ENCODE measurements around the gene SPACA4.
"Not testable (repeated sequence)": the region's sequence is repeated elsewhere in the genome, so short reads cannot be mapped to it uniquely, and the experiment has no call there.

SPACA4 gene

GRCh38 chr19:48606463-48607358, at the start of gene SPACA4:
Gene SPACA4, plus strand, starts transcription at chr19:48606742. Its CDS starts 237 bp downstream, at chr19:48606979.
- DNase-seq (ENCODE audit: low read depth): no peak

- DNase-seq (ENCODE audit: low read depth): no peak
These were observed 49.7 kb upstream of the SPACA4 start for GRCh38 chr19:48556825-48557224.

DNA sequence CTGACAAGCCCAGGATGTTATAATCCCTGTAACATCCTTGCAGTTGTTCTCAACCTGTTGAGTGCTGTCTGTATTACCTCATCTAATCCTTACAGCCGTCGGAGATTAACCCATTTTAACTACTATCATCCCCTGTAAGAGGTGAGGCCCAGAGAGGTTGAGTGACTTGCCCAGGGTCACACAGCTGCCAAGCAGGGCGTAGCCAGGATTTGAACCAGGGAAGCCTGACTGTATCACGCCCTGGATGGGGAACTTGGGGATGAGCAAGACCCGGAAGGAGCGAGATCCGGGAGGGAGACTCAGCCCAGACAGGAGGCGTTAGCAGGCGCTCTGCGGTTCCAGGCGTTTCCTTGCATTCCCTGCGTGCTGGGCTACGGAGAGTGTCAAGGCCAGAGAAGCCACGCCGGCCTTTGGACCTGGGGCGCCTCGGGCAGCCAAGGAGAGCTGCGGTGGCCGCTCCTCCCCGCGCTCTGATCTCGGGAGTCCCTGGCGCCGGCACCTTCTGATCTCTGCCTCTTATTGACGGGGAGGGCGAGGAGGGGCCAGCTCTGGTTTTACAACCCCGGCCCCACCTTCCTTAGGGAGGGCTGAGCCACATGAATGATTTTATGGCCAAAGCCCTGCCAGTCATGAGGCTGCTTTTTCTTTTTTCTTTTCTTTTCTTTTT, 48.4 kb upstream of the SPACA4 start:
- DNase-seq (ENCODE audit: low read depth): no peak

GRCh38 chr19:48560095-48560530, 46.4 kb upstream of the SPACA4 start:
- no peak for DNase-seq (ENCODE audit: low read depth)

- no peak for DNase-seq (ENCODE audit: low read depth)
These were observed 45.1 kb upstream of the SPACA4 start for GRCh38 chr19:48561412-48561811.

DNA sequence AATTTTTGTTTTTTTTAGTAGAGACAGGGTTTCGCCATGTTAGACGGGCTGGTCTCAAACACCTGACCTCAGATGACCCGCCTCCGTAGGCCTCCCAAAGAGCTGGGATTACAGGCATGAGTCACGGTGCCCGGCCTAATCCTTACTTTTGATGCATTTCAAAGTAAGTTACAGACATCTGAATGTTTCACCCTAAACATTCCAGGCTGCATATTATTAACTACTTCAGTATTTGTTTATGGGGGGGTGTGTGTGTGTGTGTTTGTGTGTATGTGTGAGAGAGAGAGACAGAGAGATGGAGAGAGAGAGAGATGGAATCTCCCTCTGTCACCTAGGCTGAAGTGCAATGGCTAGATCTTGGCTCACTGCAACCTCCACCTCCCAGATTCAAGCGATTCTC, 41.5 kb upstream of the SPACA4 start:
- no peak for DNase-seq (ENCODE audit: low read depth)

DNA sequence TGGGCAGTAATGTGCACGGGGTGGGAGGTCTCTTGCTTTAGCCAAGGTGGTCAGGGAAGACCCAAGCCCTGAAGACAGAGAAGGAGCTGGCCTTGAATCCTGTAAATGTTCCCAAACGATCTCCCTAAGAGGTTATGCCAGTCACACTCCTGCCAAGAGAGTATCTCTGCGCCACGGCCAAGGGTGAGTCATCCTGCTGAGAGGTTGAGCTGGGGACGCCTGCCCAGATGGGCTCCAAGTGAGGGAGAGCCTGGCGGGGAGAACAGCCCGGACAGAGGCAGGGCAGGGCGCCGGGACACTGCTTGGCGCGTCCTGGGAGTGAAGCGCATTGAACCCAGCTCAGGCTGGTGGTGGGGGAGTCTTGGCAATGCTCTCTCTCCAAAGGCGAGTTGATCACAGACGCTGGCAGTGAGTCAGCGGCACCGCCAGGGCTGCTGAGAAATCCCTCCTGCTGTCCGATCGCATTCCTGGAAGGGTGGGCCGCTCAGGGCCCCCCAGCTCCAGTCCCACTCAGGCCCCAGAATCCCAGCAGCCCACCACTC, 38.1 kb upstream of the SPACA4 start:
- no peak for DNase-seq (ENCODE audit: low read depth)

GRCh38 chr19:48569814-48570213, 36.7 kb upstream of the SPACA4 start:
- no peak for DNase-seq (ENCODE audit: low read depth)

DNA sequence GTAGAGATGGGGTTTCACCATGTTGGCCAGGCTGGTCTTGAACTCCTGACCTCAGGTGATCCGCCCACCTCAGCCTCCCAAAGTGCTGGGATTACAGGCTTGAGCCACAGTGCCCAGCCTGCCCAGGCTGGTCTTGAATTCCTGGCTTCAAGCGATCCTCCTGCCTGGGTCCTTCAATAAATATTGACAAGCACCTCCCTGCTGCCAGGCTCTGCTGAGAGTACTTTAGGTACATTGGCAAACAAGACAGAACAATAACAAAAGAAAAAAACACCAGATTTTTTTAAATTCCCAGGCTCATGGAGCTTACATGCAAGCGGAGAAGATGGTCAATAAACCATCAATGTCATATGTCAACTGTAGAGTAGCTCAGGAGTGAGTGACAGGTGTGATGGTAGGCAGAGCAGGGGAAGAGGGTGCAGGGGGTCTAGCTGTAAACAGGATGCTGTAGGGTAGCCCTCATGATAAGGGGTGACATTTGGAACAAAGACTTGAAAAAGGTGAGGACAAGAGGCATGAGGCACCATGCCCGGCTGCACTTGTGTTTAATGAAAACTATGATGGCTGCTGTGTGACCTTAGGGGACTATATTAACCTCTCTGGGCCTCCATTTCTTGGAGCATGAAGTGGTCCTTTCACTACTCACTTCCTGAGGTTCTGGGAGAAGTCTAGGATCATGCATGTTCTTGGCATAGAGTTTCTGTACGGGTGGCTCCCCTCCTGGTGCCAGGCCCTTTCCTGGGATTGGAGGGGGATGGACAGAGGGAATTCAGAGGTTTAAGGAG, 35.0 kb upstream of the SPACA4 start:
- no peak for DNase-seq (ENCODE audit: low read depth)

GRCh38 chr19:48573163-48573505, 33.4 kb upstream of the SPACA4 start:
- DNase-seq (ENCODE audit: low read depth): no peak

DNA sequence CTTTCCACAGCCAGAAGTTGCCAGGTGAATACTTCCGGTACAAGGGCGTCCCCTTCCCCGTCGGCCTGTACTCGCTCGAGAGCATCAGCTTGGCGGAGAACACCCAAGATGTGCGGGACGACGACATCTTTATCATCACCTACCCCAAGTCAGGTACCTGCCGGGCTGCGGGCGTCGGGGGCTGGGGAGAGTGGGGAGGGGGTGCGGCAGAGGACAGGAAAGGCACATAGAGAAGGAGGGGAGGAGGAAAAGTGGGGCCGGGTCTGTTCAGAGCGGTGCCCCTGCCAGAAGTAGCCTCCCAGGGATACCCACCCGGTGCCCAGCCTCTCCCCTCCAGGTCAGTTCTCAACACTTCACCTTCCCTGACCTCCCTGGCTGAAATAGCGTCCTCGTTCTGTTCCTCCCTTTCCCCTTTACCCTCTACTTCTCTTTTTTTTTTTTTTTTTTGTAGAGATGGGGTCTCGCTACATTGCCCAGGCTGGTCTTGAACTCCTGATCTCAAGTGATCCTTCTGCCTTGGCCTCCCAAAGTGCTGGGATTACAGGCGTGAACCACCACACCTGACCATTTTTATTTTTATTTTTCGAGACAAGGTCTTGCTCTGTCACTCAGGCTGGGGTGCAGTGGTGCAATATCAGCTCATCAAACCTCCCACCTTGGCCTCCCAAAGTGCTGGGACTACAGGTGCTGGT, 30.5 kb upstream of the SPACA4 start:
- DNase-seq (ENCODE audit: low read depth): no peak

GRCh38 chr19:48577908-48578307, 28.6 kb upstream of the SPACA4 start:
- not testable (repeated sequence) for DNase-seq (ENCODE audit: low read depth)

DNA sequence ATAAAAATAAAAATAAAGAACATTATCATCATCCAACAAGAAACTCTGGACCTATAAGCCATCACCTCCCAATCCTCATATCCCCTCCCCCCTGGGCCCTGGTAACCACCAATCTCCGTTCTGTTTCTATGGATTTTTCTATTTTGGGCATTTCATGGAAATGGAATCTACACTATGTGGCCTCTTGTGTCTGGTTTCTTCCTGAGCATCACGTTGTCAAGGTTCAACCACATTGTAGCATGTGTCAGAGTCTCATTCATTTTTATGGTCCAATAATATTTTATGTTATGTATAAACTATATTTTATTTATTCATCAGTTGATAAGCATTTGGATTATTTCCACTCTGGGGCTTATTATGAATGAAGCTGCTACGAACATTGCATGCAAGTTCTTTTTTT, 27.7 kb upstream of the SPACA4 start:
- no peak for DNase-seq (ENCODE audit: low read depth)

DNA sequence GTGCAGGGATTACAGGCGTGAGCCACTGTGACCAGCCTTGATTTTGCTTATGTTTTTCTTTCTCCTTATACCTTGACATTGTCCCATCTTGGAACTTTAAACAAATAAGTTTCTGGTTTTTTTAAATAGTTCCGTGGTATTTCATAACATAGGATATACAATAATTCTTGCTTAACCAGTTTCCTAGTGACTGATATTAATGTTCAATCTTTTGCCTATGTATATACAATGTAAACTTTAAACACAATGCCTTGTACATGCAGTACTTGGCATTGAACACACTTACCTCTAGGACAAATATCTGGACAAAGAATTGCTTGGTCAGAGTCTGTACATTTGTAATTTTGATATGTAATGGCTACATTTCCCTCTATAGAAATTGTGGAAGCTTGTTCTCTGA, 24.4 kb upstream of the SPACA4 start:
- no peak for DNase-seq (ENCODE audit: low read depth)

DNA sequence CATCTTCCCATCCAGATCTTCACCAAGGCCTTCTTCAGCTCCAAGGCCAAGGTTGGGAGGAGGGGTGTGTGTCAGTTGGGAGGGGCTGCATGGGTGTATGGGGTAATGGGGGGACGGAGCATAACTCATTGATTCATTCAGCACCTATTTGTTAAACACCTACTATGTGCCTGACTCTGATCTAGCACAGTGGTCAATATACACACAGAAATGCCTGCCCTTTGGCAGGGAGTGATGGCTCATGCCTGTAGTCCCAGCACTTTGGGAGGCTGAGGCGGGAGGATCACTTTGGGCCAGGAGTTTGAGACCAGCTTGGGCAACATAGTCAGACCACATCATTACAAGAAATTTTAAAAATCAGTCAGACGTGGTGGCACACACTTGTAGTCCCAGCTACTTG, 19.2 kb upstream of the SPACA4 start:
- no peak for DNase-seq (ENCODE audit: low read depth)

DNA sequence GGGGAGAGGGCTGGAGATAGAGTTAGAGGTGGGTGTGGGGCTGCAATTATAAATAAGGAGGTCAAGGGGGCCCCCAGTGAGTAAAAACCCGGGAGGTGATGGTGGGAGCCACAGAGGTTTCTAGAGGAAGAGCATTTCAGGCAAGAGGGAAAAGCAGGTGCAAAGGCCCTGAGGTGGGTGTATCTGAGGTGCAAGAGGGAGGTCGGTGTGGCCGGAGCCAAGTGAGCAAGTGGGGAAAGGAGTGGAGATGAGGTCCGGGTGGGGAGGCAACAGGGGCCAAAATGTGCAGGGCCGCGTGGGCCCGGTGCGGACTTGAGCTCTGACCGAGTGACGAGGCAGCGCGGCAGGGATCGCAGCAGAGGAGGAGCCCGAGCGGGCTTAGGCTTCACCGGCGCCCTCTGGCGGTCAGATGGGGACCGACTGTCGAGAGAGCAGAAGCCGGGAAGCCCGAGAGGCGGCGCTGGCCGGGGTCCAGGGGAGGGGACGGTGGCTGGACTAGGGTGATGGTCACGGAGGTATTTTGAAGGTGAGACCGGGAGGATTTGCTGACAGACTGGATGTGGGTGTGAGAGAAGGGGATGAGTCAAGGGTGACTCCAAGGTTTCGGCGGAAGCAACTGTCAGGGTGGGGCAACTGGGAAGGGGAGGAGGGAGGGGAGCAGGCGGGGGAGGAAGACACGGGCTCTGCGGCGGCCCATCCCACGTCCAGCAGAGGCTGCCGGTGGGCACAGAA, 17.7 kb upstream of the SPACA4 start:
- DNase-seq (ENCODE audit: low read depth): peak; percentile 82

DNA sequence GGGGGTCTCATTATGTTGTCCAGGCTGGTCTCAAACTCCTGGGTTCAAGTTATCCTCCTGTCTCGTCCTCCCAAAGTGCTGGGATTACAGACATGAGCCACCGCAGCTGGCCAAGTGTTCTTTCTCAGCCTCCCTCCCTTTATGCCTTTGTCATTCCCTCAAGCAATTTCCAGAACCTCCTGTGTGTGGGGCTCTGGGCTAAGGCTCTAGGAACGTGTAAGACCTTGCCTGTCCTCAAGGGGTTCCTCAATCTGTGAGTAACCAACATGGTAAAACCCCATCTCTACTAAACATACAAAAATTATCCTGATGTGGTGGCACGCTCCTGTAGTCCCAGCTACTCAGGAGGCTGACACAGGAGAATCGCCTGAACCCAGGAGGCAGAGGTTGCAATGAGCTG, 15.5 kb upstream of the SPACA4 start:
- DNase-seq (ENCODE audit: low read depth): no peak

- no peak for DNase-seq (ENCODE audit: low read depth)
These were observed 11.4 kb upstream of the SPACA4 start for GRCh38 chr19:48595171-48595570.

DNA sequence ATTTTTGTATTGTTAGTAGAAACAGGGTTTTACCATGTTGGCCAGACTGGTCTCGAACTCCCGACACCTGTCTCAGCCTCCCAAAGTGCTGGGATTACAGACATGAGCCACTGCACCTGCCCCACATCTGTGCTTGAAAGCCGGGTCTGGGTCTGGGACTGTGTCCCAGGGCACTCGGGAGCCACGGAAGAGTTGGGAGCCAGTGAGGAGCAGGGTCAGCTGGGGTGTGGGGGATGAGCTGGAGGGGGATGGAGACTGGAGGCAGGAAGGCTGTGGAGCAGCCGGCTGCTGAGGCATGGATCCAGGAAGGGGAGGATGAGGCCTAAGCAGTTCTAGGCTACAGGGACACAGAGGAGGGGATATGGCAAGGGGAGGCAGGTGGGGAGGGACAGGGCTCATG, 10.7 kb upstream of the SPACA4 start:
- DNase-seq (ENCODE audit: low read depth): no peak

- DNase-seq (ENCODE audit: low read depth): no peak
These were observed 10.3 kb upstream of the SPACA4 start for GRCh38 chr19:48596237-48596636.

Measured in stimulated activated CD8-positive, alpha-beta memory T cell treated with anti-CD3 and anti-CD28 coated beads, Interleukin-15, amount 100 ng/mL, for 1 hour (primary cell).